ENCODE results near the gene SMIM44. TPM values are rescaled to one million over a fixed set of nuclear protein-coding genes. Genes with fewer than 3 reads are reported as not detected.

Gene SMIM44
- total and polyA plus RNA-seq, 2 donors, result not detected

DNA sequence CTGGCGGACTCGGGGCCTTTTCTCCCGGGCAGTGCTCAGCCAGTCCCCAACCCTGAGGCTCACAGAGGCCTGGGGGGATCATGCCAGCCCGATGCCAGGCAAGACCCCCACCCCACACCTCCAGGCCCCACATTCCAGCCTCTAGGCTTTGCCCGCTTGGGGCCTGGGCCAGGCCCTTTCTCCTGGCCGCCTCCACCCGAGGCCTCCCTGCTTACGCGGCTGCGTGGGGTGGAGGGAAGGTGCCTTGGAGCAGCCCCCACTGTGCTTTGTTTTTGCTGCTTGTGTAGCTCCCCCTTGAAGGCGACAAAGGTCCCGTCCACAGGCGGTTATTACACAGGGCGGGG, 41.3 kb downstream of the SMIM44 start:
- Histone ChIP-seq H3K4me3 (ENCODE audit: low read length in 2 of 2) (no peak overlapping the region), H3K9me3 (ENCODE audit: control insufficient read depth in 2 of 2, insufficient read depth in 1 of 2, low read length in 1 of 2) (peaks cover 0 to 9% of the 10 kb centered on the region in 2 donors), H3K27ac (ENCODE audit: low read depth in 1 of 2, low read length in 1 of 2) (no peak overlapping the region), H3K4me1 (ENCODE audit: control insufficient read depth in 2 of 2, insufficient read depth in 2 of 2, low read length in 2 of 2) (peaks cover 0 to 15% of the 10 kb centered on the region in 2 donors), H3K27me3 (ENCODE audit: control insufficient read depth in 2 of 2, insufficient read depth in 1 of 2, low read length in 1 of 2) (no peaks in the 10 kb centered on the region), H3K36me3 (ENCODE audit: control insufficient read depth in 2 of 2, insufficient read depth in 2 of 2, low read length in 1 of 2) (peaks cover 2 to 21% of the 10 kb centered on the region in 2 donors)
- 97% methylated on average over 14 of the region's 14 CpGs for WGBS
- DNase-seq (ENCODE audit: low read depth in 6 of 9, low spot score in 9 of 9), result no peak

DNA sequence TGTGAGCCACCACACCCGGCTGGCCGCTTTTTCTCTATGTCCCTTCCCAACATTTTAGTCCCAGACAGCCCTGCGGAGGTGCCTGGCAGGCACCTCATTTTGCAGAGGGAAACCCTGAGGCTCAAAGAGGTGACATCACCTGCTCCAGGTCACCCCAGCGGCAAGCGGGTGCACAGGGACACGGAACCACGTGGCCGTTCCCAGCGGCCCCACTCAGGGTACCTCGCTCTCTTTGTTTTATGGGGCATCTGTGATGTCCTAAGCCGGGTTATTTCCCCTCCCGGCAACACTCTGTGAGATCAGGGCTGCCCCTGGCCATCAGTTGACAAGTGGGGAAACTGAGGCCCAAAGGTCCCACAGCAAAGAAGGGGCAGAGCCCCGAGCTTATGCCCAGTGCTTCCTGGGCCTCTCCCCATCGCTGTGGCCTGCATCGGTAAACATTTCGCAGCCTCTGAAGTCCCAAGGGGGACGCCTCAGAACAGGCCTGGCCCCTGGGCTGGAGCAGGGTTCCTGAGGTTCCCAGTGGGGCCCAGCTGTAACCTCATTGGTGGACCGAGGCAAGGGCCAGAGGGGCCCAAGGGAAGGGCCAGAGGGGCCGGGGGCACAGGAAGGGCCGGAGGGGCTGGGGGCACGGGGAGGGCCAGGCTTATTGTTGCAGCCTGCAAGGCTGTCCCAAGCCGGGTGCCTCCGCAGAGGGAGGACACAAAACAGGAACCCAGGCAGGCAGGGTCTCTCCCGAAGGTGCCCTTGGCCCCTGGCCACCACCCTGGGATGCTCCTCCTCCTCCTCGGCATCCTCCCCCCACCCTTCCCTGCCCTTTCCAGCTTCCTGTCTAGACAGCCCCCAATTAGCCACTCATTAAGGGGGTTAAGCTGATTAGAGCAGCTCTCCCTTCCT, 41.9 kb downstream of the SMIM44 start:
- Histone ChIP-seq H3K27ac (ENCODE audit: low read depth in 1 of 2, low read length in 1 of 2) (no peak overlapping the region), H3K27me3 (ENCODE audit: control insufficient read depth in 2 of 2, insufficient read depth in 1 of 2, low read length in 1 of 2) (no peaks in the 10 kb centered on the region), H3K36me3 (ENCODE audit: control insufficient read depth in 2 of 2, insufficient read depth in 2 of 2, low read length in 1 of 2) (peaks cover 2 to 18% of the 10 kb centered on the region in 2 donors), H3K9me3 (ENCODE audit: control insufficient read depth in 2 of 2, insufficient read depth in 1 of 2, low read length in 1 of 2) (peaks cover 0 to 9% of the 10 kb centered on the region in 2 donors), H3K4me3 (ENCODE audit: low read length in 2 of 2) (no peak overlapping the region), H3K4me1 (ENCODE audit: control insufficient read depth in 2 of 2, insufficient read depth in 2 of 2, low read length in 2 of 2) (peaks cover 0 to 15% of the 10 kb centered on the region in 2 donors)
- 97% methylated on average over 25 of the region's 25 CpGs for WGBS
- DNase-seq (ENCODE audit: low read depth in 6 of 9, low spot score in 9 of 9), result no peak

DNA sequence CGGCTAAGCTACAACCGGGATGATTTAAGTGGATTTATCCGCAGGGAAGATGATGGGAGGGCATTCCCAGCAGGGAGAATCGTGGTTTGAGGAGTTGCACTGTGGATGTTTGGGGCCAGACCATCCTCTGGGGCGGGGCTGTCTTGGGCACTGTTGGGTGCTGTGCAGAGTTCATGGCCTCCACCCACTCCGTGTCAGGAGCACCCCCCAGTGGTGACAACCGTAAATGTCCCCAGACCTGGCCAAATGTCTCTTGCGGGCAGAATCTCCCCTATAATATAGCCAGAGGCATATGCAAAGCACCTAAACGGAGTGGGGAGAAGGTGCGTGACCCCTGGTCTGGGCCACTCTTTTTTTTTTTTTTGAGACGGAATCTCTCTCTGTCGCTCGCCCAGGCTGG, 43.2 kb downstream of the SMIM44 start:
- peaks cover 2 to 6% of the 10 kb centered on the region in 2 donors for H3K36me3 ChIP-seq (ENCODE audit: control insufficient read depth in 2 of 2, insufficient read depth in 2 of 2, low read length in 1 of 2)
- peaks cover 0 to 19% of the 10 kb centered on the region in 2 donors for H3K4me1 ChIP-seq (ENCODE audit: control insufficient read depth in 2 of 2, insufficient read depth in 2 of 2, low read length in 2 of 2)
- no peak overlapping the region for H3K4me3 ChIP-seq (ENCODE audit: low read length in 2 of 2)
- peaks cover 0 to 9% of the 10 kb centered on the region in 2 donors for H3K9me3 ChIP-seq (ENCODE audit: control insufficient read depth in 2 of 2, insufficient read depth in 1 of 2, low read length in 1 of 2)
- 91% methylated on average over 13 of the region's 13 CpGs for WGBS
- peak in 2 of 9 donors; percentile 20 for DNase-seq (ENCODE audit: low read depth in 6 of 9, low spot score in 9 of 9)
- H3K27ac ChIP-seq (ENCODE audit: low read depth in 1 of 2, low read length in 1 of 2), result no peak overlapping the region
- H3K27me3 ChIP-seq (ENCODE audit: control insufficient read depth in 2 of 2, insufficient read depth in 1 of 2, low read length in 1 of 2), result no peaks in the 10 kb centered on the region

DNA sequence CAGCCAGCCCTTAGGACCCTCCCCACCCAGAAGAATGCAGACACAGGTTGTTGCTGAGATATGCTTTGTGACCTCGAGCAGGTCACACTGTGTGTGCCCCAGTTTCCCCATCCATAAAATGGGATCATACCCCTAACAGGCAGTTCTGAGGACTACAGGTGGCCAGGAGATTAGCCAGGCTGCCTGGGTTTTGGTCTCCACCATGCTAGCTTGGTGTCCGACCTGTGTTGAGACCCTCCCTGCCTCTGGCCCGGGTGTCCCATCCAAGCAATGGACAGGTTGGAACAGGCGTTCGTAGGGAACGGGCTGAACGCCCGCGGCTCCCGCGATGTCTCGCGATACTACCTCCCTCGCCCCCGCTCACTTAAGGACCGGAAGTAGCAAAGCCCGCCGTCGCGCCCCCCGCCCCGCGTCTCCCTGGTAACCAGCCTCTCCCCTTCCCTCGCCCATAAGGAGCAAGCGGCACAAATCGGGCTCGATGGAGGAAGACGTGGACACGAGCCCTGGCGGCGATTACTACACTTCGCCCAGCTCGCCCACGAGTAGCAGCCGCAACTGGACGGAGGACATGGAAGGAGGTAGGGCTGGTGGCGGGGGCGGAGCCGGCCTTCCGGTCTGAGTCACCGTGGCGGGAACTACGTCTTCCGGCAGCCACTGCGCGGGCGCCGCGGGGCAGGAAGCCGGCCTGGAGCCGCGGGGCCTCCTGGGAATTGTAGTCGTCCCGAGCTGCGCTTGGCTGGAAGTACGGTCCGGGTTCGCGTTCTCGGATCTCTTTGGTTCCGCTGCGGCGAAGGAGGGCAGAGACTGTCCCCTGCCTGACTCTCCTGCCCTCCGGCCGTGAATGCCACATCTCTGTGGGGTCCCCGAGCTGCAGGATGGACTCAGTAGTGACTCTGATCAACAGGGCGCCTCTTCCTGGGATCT, 48.3 kb downstream of the SMIM44 start:
- peak; percentile 90 to 97 (median 94) for DNase-seq (ENCODE audit: low read depth in 6 of 9, low spot score in 9 of 9)

DNA sequence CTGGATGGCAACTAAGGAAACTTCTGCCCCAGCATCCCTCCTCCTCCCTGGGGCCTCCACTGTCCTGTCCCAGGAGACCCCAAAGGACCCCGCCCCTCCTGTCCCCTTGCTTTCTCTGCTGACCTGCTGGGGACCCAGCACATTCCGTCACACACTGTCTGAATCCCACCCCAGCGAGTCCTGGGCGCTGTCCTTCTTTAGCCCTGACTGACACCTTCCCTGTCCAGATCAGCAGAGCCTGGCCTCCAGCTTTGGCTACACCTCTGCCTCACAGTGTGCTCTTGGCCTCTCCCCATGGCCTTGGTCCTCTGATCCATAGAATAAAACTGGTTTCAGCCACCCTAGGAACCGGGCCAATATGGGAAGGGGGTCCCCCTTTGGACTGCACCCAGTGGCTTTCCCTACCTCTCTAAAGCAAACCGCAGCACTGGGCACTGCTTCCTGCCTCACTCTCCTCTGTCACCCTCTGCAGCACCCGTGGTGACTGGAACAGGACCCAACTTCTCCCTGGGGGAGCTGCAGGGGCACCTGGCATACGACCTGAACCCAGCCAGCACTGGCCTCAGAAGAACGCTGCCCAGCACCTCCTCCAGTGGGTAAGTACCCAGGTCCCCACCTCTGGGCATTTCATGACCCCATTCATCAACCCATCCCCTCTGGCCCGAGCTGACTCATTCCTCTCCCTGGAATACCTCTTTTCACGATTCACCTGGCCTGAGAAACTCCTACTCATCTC, 49.3 kb downstream of the SMIM44 start:
- Histone ChIP-seq H3K36me3 (ENCODE audit: control insufficient read depth in 2 of 2, insufficient read depth in 2 of 2, low read length in 1 of 2) (peaks cover 2 to 3% of the 10 kb centered on the region in 2 donors), H3K9me3 (ENCODE audit: control insufficient read depth in 2 of 2, insufficient read depth in 1 of 2, low read length in 1 of 2) (peaks cover 0 to 8% of the 10 kb centered on the region in 2 donors), H3K4me3 (ENCODE audit: low read length in 2 of 2) (peak overlapping the region in 1 of 2 donors; percentile 81), H3K4me1 (ENCODE audit: control insufficient read depth in 2 of 2, insufficient read depth in 2 of 2, low read length in 2 of 2) (peaks cover 3 to 10% of the 10 kb centered on the region in 2 donors), H3K27ac (ENCODE audit: low read depth in 1 of 2, low read length in 1 of 2) (peak overlapping the region in 1 of 2 donors; percentile 93), H3K27me3 (ENCODE audit: control insufficient read depth in 2 of 2, insufficient read depth in 1 of 2, low read length in 1 of 2) (peaks cover 0 to 2% of the 10 kb centered on the region in 2 donors)
- DNase-seq (ENCODE audit: low read depth in 6 of 9, low spot score in 9 of 9), result no peak
- 98% methylated on average over 11 of the region's 11 CpGs for WGBS

More for the DNA sequence above, 48.3 kb downstream of the SMIM44 start:
- Histone ChIP-seq H3K36me3 (ENCODE audit: control insufficient read depth in 2 of 2, insufficient read depth in 2 of 2, low read length in 1 of 2) (peaks cover 2 to 3% of the 10 kb centered on the region in 2 donors), H3K4me1 (ENCODE audit: control insufficient read depth in 2 of 2, insufficient read depth in 2 of 2, low read length in 2 of 2) (peaks cover 3 to 10% of the 10 kb centered on the region in 2 donors), H3K27me3 (ENCODE audit: control insufficient read depth in 2 of 2, insufficient read depth in 1 of 2, low read length in 1 of 2) (no peaks in the 10 kb centered on the region), H3K4me3 (ENCODE audit: low read length in 2 of 2) (peak overlapping the region; percentile 81 to 85), H3K9me3 (ENCODE audit: control insufficient read depth in 2 of 2, insufficient read depth in 1 of 2, low read length in 1 of 2) (peaks cover 0 to 9% of the 10 kb centered on the region in 2 donors), H3K27ac (ENCODE audit: low read depth in 1 of 2, low read length in 1 of 2) (peak overlapping the region; percentile 81 to 93)
- WGBS, result 4% methylated on average over 67 of the region's 67 CpGs

DNA sequence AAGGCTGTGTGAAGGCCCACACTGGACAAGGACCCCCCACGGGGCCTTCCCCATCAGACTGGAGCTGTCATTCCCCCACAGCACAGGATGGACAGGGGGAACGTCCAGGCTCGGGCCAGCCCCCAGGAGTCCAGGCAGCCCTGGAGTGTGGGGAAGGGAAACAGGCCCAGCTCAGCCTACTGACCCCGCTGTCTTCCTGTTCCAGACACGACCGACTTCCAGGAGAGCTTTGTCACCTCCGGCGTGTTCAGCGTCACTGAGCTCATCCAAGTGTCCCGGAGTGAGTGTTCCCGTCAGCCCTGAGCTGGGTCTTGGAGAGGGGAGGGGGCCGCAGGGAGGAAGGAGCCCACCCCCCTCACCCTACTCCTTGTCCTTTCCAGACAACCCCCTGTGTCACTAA, 49.9 kb downstream of the SMIM44 start:
- no peaks in the 10 kb centered on the region for H3K36me3 ChIP-seq (ENCODE audit: control insufficient read depth in 2 of 2, insufficient read depth in 2 of 2, low read length in 1 of 2)
- H3K27me3 ChIP-seq (ENCODE audit: control insufficient read depth in 2 of 2, insufficient read depth in 1 of 2, low read length in 1 of 2), result peaks cover 0 to 6% of the 10 kb centered on the region in 2 donors
- peaks cover 0 to 8% of the 10 kb centered on the region in 2 donors for H3K9me3 ChIP-seq (ENCODE audit: control insufficient read depth in 2 of 2, insufficient read depth in 1 of 2, low read length in 1 of 2)
- DNase-seq (ENCODE audit: low read depth in 6 of 9, low spot score in 9 of 9), result no peak
- WGBS, result 98% methylated on average over 12 of the region's 12 CpGs
- peaks cover 3 to 10% of the 10 kb centered on the region in 2 donors for H3K4me1 ChIP-seq (ENCODE audit: control insufficient read depth in 2 of 2, insufficient read depth in 2 of 2, low read length in 2 of 2)
- H3K4me3 ChIP-seq (ENCODE audit: low read length in 2 of 2), result no peak overlapping the region
- no peak overlapping the region for H3K27ac ChIP-seq (ENCODE audit: low read depth in 1 of 2, low read length in 1 of 2)

Other genes with a start within 250 kb of the SMIM44 start
- 2.1 TPM for gene NFIC, start 116.9 kb downstream of the SMIM44 start, total RNA-seq
- 17.0 TPM for gene NFIC, start 116.9 kb downstream of the SMIM44 start, polyA plus RNA-seq
- 38.6 TPM for gene SMIM24, start 2.9 kb downstream of the SMIM44 start, total RNA-seq
- gene SMIM24, start 2.9 kb downstream of the SMIM44 start, polyA plus RNA-seq, result 74.7 TPM
- gene DOHH, start 17.2 kb upstream of the SMIM44 start, total RNA-seq, result 8.5 TPM
- 8.8 TPM for gene DOHH, start 17.2 kb upstream of the SMIM44 start, polyA plus RNA-seq
- gene FZR1, start 22.9 kb upstream of the SMIM44 start, total RNA-seq, result 18.6 TPM
- 26.2 TPM for gene FZR1, start 22.9 kb upstream of the SMIM44 start, polyA plus RNA-seq
- gene TEKTIP1, start 55.7 kb upstream of the SMIM44 start, total RNA-seq, result 0.61 TPM
- 4.9 TPM for gene TEKTIP1, start 55.7 kb upstream of the SMIM44 start, polyA plus RNA-seq
- gene MFSD12, start 74.1 kb upstream of the SMIM44 start, total RNA-seq, result 47.5 TPM
- 76.0 TPM for gene MFSD12, start 74.1 kb upstream of the SMIM44 start, polyA plus RNA-seq
- 116 TPM for gene HMG20B, start 89.5 kb upstream of the SMIM44 start, total RNA-seq
- 111 TPM for gene HMG20B, start 89.5 kb upstream of the SMIM44 start, polyA plus RNA-seq
- gene GIPC3, start 102.0 kb upstream of the SMIM44 start, total RNA-seq, result 0.52 TPM
- gene GIPC3, start 102.0 kb upstream of the SMIM44 start, polyA plus RNA-seq, result 0.91 TPM
- 0.28 TPM for gene TBXA2R, start 123.4 kb upstream of the SMIM44 start, total RNA-seq
- gene TBXA2R, start 123.4 kb upstream of the SMIM44 start, polyA plus RNA-seq, result 1.2 TPM
- gene CACTIN, start 143.3 kb upstream of the SMIM44 start, total RNA-seq, result 24.4 TPM
- 20.4 TPM for gene CACTIN, start 143.3 kb upstream of the SMIM44 start, polyA plus RNA-seq
- 3.4 TPM for gene PIP5K1C, start 217.0 kb upstream of the SMIM44 start, total RNA-seq
- gene PIP5K1C, start 217.0 kb upstream of the SMIM44 start, polyA plus RNA-seq, result 14.0 TPM
- 1.4 TPM for gene TJP3, start 224.9 kb upstream of the SMIM44 start, total RNA-seq
- gene TJP3, start 224.9 kb upstream of the SMIM44 start, polyA plus RNA-seq, result 3.3 TPM